ENCODE results near the gene DCC.

The DCC gene

DNA sequence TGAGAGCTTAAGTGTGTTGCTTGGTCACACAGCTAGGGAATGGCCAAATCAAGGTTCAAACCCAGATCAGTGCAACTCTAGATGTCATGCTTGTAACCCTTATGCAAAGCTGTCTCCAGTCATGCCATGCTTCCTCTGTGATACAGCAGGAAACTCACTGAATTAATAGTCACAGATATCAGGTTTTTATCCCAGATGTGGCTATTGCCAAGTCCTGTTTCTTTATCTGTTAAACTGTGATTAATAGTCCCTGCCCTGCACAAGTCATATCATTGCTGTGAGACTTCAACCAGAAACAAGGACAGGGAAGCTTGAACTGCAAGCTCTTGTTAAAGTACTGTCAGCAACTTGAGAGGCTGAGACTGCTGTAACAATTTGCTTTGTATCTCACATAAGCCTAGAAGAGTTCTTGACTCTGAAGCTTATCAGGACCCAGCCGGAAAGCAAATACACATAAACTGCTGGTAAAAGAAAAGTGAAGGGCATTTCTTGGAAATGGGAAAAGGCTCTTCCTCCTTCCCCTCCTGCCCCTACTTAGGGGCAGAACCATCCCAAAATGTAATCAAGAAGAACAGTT is 609.0 kb downstream of the DCC start:
- POLR2A ChIA-PET = no interaction called here
- no peak for DNase-seq (ENCODE audit: extremely low spot score)
- CTCF ChIA-PET = no interaction called here
- no peak for TF ChIP-seq ARNT (IDR thresholded peaks at IDR 0.05)

DNA sequence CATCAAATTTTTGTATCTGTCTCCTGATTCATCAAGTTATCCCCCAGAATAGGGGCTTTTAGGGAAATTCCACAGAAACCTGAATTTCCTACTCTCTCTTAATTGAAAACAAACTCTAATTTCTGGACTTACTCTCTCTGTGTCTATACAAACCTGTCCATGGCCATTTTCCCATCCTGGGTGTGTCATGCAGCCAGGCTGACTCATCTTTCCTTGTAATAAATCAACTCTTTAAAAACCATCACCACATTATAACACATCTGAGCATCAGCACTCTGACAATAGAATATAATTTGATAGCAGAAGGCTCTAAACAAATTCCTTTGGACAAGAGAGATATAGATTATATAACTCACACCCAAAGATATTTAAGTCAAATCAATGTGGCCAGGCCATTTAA is 610.2 kb downstream of the DCC start:
- no peak for DNase-seq (ENCODE audit: extremely low spot score)
- no peak for TF ChIP-seq CTBP1 (IDR thresholded peaks at IDR 0.05; ENCODE audit: borderline replicate concordance)
- no peak for TF ChIP-seq SP1 (IDR thresholded peaks at IDR 0.05)
- TF ChIP-seq PKNOX1 (IDR thresholded peaks at IDR 0.05) = no peak
- no peak for TF ChIP-seq FOXA1 (IDR thresholded peaks at IDR 0.05)
- no peak for TF ChIP-seq ARNT (IDR thresholded peaks at IDR 0.05)
- no peak for TF ChIP-seq TARDBP (IDR thresholded peaks at IDR 0.05)
- no peak for TF ChIP-seq FOXM1 (IDR thresholded peaks at IDR 0.05; ENCODE audit: borderline replicate concordance)
- TF ChIP-seq ZNF384 (IDR thresholded peaks at IDR 0.05) = no peak
- TF ChIP-seq NFRKB (IDR thresholded peaks at IDR 0.05) = no peak
- no peak for TF ChIP-seq L3MBTL2 (conservative IDR thresholded peaks at IDR 0.05)
- no peak for TF ChIP-seq LEF1 (IDR thresholded peaks at IDR 0.05; ENCODE audit: borderline replicate concordance)
- TF ChIP-seq FOXK2 (IDR thresholded peaks at IDR 0.05) = no peak
- no peak for TF ChIP-seq SUZ12 (IDR thresholded peaks at IDR 0.05)
- TF ChIP-seq HDGF (IDR thresholded peaks at IDR 0.05; ENCODE audit: borderline replicate concordance) = no peak
- no peak for TF ChIP-seq BHLHE40 (IDR thresholded peaks at IDR 0.05; ENCODE audit: borderline replicate concordance)
- ChIA-PET CTCF (no interaction called here), POLR2A (no interaction called here)

DNA sequence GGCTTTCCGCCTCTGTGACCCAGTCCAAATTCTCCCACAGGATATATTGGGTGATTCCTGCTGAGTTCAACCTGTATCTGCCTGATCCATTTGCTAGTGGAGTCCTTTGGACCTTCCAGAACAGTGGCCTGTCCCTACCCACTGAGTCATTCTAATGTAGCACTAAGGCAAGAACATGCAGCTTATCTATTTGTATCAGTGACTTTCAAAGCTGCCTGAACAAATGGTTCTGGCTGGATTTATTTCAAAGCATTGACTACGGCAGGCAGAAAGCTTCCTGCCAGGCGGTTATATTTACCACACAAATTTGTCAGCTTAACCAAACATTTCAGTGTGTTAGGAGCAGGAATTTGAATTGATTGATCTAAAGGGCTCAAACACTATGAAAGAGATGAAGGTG is 613.4 kb downstream of the DCC start:
- ChIA-PET CTCF (no interaction called here), POLR2A (no interaction called here)
- DNase-seq (ENCODE audit: extremely low spot score) = no peak
- TF ChIP-seq NFRKB (IDR thresholded peaks at IDR 0.05) (no peak), BHLHE40 (IDR thresholded peaks at IDR 0.05; ENCODE audit: borderline replicate concordance) (no peak), FOXM1 (IDR thresholded peaks at IDR 0.05; ENCODE audit: borderline replicate concordance) (no peak), HDGF (IDR thresholded peaks at IDR 0.05; ENCODE audit: borderline replicate concordance) (no peak), FOXA1 (IDR thresholded peaks at IDR 0.05) (no peak), CTBP1 (IDR thresholded peaks at IDR 0.05; ENCODE audit: borderline replicate concordance) (no peak), SUZ12 (IDR thresholded peaks at IDR 0.05) (no peak), FOXK2 (IDR thresholded peaks at IDR 0.05) (no peak), ELF4 (IDR thresholded peaks at IDR 0.05) (no peak)

- DNase-seq (ENCODE audit: extremely low spot score) = no peak
- ChIA-PET CTCF (interaction anchor here (0.6 kb wide), 1 partner anchor 32 kb away, joined by 5 read pairs; no protein-coding TSS in a partner anchor), POLR2A (no interaction called here)
- TF ChIP-seq L3MBTL2 (conservative IDR thresholded peaks at IDR 0.05) = no peak
- TF ChIP-seq ARNT (IDR thresholded peaks at IDR 0.05) = no peak
- TF ChIP-seq BHLHE40 (IDR thresholded peaks at IDR 0.05; ENCODE audit: borderline replicate concordance) = no peak
- TF ChIP-seq FOXM1 (IDR thresholded peaks at IDR 0.05; ENCODE audit: borderline replicate concordance) = no peak
- no peak for TF ChIP-seq HDGF (IDR thresholded peaks at IDR 0.05; ENCODE audit: borderline replicate concordance)
- TF ChIP-seq CTBP1 (IDR thresholded peaks at IDR 0.05; ENCODE audit: borderline replicate concordance) = no peak
Measured at GRCh38 chr18:52963481-52963880, 623.5 kb downstream of the DCC start.

GRCh38 chr18:52970686-52971085 is 630.7 kb downstream of the DCC start:
- TF ChIP-seq ARNT (IDR thresholded peaks at IDR 0.05) (no peak), HDGF (IDR thresholded peaks at IDR 0.05; ENCODE audit: borderline replicate concordance) (no peak), L3MBTL2 (conservative IDR thresholded peaks at IDR 0.05) (no peak), CTBP1 (IDR thresholded peaks at IDR 0.05; ENCODE audit: borderline replicate concordance) (no peak)
- no peak for DNase-seq (ENCODE audit: extremely low spot score)
- ChIA-PET POLR2A (no interaction called here), CTCF (no interaction called here)

DNA sequence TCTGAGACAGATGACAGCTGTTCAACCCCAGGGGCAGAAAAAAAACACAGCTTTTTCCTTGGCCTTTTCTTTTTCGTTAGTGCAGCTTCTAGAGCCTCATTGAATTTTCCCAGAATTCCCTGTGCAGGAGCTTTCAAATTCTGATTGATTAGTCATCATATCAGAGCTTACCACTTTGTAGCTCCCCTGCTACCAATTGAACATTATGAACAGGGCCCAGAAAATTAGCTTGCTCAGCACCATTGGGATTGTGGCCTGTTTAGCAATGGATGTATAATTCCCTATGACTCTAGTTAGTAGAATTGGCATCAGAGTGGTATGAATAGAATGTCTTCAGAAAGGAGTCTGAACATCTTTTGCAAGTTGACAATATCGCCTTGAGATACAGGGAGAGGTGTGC is 631.1 kb downstream of the DCC start:
- DNase-seq (ENCODE audit: extremely low spot score) = no peak
- ChIA-PET POLR2A (no interaction called here), CTCF (no interaction called here)
- TF ChIP-seq PKNOX1 (IDR thresholded peaks at IDR 0.05) (no peak), ZNF384 (IDR thresholded peaks at IDR 0.05) (no peak), CTBP1 (IDR thresholded peaks at IDR 0.05; ENCODE audit: borderline replicate concordance) (no peak), ARNT (IDR thresholded peaks at IDR 0.05) (no peak), LEF1 (IDR thresholded peaks at IDR 0.05; ENCODE audit: borderline replicate concordance) (no peak), BHLHE40 (IDR thresholded peaks at IDR 0.05; ENCODE audit: borderline replicate concordance) (no peak), TARDBP (IDR thresholded peaks at IDR 0.05) (no peak), NFRKB (IDR thresholded peaks at IDR 0.05) (no peak), L3MBTL2 (conservative IDR thresholded peaks at IDR 0.05) (no peak), FOXM1 (IDR thresholded peaks at IDR 0.05; ENCODE audit: borderline replicate concordance) (no peak), SP1 (IDR thresholded peaks at IDR 0.05) (no peak), SUZ12 (IDR thresholded peaks at IDR 0.05) (no peak), ELF4 (IDR thresholded peaks at IDR 0.05) (no peak), FOXA1 (IDR thresholded peaks at IDR 0.05) (no peak)

GRCh38 chr18:52979892-52980291 is 639.9 kb downstream of the DCC start:
- no peak for TF ChIP-seq NFRKB (IDR thresholded peaks at IDR 0.05)
- TF ChIP-seq ZNF384 (IDR thresholded peaks at IDR 0.05) = no peak
- no peak for TF ChIP-seq FOXK2 (IDR thresholded peaks at IDR 0.05)
- no peak for TF ChIP-seq TARDBP (IDR thresholded peaks at IDR 0.05)
- no peak for TF ChIP-seq PKNOX1 (IDR thresholded peaks at IDR 0.05)
- no peak for TF ChIP-seq LEF1 (IDR thresholded peaks at IDR 0.05; ENCODE audit: borderline replicate concordance)
- no peak for TF ChIP-seq FOXA1 (IDR thresholded peaks at IDR 0.05)
- no peak for TF ChIP-seq ARNT (IDR thresholded peaks at IDR 0.05)
- no peak for TF ChIP-seq ELF4 (IDR thresholded peaks at IDR 0.05)
- no peak for DNase-seq (ENCODE audit: extremely low spot score)
- POLR2A ChIA-PET = no interaction called here
- CTCF ChIA-PET = no interaction called here

All from HEK293T (cell line).